ENCODE measurements around the gene C2CD4D.

Gene C2CD4D

DNA sequence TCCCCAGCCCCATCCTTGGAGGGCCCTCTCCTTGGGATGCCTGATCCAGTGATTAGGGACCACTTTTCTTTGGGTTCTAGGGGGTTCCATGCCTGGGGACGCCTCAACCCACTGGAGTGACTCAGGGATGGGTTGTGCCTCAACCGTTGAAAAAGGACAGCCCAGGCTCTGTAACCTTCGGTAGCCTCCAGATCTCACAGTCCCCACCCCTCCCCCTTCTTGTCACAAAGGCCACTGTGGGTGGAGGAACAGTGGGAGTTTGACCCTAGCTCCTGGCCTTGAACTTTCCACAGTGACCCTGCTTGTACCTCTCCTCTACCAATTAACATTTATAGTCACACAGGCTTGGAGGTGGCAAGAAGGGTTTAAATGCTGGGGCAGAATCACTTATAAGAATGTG lies 5.4 kb downstream of the C2CD4D start:
- no peak for DNase-seq (ENCODE audit: low read depth)

DNA sequence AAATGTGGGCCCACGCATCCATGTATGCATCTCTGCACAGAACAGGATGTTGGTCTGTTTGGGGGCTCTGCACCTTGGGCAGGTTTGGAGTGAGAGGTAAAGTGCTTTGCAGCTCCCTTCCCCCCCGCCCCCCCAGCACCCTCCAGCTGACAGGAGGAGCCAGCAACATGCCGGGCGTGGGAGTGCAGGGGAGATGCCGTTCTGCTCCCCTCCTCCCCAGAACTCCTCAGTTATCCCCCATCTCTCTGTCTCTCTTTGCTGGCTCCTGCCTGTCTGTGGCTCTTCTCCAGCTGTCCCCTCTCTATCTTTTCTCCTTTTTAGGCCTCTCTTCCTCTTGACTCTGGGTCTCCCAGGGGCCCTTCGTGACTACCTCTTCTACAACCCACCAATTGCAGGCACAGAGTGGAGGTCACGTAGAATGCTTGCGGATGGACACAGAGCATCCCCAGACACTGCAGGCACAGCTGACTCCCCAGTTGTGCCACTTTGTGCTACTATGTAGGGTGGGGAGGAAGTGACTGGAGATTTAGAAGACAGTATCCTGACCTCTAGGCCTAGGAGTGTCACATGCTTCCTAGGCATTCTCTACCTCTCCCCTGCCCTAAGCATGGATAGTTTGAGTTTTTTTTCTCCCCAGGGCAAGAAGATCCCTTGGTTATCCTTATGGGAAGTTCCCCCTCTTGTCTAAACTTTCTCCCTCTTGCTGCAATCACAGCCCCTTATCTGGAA lies 6.3 kb downstream of the C2CD4D start:
- no peak for DNase-seq (ENCODE audit: low read depth)

DNA sequence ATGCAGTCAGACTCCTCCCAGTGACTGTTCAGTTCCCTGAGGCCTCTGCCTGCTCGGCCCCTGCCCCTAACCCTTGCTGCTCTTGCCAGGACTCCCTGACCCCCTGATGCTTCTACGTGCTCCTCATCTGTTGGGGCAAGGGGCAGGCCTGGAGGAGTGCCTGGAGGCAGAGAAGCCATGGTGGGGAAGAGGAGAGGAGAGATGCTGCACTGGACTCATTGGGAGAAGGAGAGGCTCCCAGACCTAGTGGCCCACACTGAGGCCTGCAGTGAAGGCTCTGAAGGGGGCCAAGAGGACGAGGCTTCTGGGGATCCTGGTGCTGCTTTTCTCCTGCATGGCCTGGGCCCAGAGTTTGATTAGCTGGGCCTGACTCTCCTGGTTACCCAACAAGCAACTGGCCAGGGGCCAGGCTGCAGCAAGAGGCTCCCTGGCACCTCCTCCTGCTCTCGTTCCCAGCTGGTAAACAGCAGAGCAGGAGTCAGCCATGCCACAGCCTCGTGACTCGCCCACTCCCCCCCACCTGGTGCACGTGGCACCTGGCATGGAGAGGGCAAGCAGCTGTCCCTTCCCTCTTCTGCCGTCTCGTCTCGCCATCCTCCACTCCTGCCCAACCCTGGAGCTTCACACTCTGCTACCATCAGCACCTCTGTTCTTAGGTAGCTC lies 7.2 kb downstream of the C2CD4D start:
- DNase-seq (ENCODE audit: low read depth), result peak; percentile 23

DNA sequence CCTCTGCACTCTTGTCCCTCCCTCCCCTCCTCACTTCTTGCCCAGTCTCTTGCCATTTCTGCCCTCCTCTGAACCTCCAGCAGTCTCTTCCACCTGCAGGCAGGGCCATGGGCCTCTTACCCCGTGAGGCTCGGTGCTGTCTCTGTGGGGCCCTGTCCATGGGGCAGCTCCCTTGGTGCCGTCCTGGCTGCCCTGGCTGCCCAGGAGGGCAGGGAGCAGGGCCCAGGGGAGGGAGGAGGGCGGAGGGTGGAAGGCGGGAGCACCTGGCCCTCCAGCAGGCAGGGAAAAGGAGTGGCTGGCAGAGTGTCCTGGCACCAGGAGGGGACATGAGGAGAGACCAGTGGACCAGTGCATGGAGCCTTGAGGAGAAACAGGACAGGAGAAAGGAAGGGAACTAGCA lies 8.0 kb downstream of the C2CD4D start, which contains the start of gene RORC:
Gene RORC, minus strand, starts transcription at position 198 of the 400 bp plus-strand sequence. Its CDS starts 38 bp downstream, at position 160.
- DNase-seq (ENCODE audit: low read depth), result no peak

DNA sequence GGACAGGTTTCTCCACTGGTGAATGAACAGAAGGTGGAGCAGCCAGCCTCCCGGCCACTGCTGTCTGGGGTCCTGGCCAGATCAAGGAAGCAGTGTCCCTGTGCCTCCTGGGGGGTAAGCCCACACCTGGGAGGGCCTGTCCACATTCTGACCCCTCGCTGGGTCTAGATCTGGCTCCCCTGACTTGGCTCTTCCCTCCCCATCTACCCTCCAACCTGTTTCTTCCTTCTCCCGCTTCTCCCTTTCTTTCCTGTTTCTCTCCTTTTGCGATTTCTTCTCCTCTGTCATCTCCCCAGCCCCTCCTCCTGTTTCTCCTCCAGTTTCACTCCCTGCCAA lies 8.4 kb downstream of the C2CD4D start:
- no peak for DNase-seq (ENCODE audit: low read depth)

DNA sequence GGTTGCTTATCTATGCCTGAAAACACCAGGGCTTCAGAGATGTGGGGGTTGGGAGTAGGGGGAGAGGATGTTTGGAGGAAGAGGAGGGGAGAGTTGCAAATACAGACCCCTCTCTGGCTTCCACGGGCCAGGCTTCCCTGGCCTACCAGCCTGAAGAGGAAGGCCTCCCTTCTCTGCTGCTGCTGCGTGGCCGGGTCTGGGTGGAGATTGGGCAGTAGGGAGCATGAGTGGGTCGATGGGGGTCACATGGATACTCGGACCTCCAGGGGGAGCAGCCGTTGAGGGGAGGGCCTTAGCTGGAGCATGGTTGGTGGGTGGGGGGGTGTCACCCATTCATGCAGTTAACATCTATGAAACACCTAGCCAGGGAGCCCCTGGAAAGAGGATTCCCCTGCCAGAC lies 9.6 kb downstream of the C2CD4D start:
- DNase-seq (ENCODE audit: low read depth), result no peak

DNA sequence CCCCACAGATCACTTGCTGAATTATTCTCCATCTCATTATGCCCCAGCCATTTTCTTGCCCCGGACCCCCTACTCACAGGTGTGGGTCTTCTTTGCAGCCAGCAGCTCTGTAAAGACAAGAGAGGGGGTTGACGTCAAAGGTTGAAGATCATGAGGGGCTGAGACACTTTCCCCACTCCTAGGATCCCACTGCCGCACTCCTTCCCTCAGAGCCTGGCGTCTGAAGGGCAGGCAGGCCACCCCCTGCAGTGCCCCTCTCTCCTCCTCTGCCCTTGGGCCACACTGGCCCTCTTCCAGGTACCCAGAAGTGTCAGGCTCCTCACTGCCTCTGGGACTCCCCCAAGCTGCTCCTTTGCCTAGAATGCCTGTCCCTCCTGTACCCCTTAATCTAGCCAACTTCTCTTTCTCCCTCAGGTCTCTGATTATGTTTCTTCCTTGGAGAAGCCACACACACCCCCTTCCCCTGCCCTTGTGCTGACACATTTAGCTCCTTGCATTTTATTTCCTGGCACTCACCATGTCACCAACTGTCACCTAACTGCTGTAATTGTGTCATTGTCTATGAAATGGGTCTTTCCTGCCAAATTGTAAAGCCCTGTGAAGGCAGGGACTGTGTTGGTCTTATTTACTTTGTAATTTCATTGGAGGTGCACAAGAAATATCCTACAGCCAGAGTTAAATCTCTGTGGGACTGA lies 10.1 kb downstream of the C2CD4D start:
- no peak for DNase-seq (ENCODE audit: low read depth)

DNA sequence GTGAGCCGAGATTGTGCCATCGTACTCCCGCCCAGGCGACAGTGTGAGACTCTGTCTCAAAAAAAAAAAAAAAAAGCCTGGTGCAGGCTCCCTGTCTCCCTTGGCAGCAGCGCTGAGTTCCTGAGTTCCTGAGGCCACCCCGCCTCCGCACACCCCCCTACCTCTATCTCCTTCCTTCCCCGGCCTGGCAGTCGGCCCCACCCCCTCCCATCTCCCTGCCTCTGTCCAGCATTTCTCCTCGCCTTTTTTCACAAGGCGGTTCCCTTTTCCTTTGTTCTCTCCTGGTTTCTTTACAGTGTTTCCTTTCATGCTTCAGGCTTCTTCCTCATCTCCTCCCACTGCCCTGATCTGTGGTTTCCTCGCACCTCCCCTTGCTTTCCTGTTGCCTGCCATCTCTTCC lies 10.7 kb downstream of the C2CD4D start:
- peak; percentile 55 for DNase-seq (ENCODE audit: low read depth)

DNA sequence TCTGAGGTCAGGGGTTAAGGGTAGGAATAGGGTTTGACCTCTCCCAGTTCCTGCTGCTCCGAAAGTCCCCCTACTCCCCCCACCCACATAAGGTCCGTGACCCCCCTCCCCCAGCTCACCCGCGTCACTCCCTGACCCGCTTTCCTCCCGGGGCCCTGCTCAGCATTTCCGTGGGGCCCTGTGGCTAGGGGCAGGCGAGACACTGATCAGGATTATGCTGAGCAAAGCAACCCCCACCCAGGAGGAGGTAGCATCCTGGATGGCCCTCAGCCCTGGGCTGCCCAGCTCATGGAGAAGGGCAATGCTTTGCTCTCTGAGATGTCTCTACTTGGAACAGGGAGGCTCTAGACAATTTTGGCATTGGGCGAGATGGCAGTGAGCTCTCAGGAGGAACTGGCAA lies 11.8 kb downstream of the C2CD4D start:
- DNase-seq (ENCODE audit: low read depth), result no peak

DNA sequence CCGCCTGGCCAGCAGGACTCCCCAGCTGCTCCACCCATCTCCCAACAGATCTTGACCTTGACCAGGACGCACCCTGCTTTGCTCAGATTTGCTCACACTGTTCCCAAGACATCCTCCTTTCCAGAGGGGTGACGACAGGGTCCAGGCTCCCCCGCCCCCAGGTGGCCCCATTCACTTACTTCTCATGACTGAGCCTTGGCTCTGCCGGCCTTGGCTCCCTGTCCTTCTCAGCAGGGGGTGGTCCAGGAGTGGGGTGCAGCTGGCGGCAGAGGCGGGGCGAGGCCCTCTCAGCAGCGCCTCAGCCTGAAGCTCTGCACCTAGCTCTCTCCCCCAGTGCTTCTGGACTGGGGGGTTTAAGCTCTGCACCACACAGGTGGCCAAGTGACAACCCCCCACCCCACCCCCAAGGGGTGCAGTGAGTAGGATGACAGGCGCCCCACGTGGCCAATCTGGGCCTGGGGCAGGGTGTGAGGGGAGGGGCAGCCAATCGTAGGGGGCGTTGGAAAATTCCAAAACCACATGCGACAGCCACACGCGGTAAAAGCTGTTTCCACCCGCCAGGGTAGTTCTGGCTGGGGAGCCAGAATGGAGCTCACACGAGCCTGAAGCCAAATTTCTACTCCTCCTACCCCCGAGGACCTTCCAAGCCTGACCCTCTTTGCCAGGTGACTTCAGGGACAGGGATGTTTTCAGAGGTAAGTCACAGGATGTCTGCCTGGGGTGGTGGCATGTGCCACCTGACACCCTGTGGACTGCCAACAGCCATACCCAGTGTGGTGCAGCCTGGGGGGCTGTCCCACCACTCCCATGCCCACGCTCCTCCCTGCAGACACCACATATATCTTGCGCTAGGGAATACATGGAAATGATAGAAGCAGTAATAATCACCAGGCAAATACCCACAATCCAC lies 13.6 kb downstream of the C2CD4D start:
- DNase-seq (ENCODE audit: low read depth), result no peak

DNA sequence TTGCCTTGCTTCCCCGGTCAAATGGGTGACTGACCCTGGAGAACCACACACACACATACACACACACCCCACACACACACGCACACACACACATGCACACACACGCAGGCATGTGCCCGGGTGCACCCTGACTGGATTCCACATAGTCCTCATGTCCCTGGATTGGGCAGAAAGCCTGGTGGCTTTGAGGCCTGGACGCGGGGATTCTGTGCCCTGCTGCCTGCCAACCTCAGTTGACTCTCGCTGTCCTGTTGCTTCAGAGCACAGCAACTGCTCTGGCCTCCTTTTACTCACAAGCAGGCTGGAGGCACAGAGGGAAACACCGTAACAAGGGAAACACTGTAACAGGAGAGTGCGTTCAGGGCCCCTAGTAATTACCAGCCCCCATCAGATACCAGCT lies 14.4 kb downstream of the C2CD4D start:
- DNase-seq (ENCODE audit: low read depth), result no peak

DNA sequence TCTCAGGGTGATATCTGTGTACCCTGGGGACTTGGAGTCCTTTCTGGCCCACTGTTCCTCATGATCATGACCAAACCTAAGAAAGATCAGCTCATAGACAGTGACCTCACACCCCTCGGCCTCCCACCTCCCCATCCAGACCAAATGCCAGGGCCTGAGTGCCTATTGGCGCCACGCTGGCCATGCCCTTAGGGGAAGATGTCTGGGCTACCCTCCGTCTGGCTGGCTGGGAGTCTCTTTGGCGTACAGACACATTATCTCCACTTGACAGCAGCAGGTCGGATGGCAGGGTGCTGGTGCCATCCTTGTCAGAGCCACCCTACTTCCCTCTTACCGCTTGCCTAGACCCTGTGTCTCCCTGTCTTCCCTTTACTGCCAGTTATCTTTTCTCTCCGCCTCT lies 16.4 kb downstream of the C2CD4D start:
- DNase-seq (ENCODE audit: low read depth), result no peak

DNA sequence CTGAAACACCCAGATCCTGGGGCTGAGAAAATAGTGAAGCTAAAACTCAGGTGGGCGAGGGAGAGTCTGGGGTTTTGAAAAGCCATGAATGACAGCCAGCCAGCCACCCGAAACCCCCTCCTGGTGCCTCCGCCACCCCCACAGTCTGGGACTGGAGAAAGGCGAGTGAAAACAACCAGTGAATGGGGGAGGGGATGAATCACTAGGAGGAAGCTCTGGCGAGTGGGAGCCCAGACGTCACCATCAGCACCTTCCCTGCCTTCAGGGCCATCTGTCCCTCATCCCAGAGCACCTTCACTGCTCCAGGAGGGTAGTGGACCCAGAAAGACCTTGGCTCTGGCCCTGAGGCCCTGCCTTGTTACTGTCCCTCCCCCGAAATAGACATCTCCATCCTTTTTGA lies 17.2 kb downstream of the C2CD4D start:
- no peak for DNase-seq (ENCODE audit: low read depth)

DNA sequence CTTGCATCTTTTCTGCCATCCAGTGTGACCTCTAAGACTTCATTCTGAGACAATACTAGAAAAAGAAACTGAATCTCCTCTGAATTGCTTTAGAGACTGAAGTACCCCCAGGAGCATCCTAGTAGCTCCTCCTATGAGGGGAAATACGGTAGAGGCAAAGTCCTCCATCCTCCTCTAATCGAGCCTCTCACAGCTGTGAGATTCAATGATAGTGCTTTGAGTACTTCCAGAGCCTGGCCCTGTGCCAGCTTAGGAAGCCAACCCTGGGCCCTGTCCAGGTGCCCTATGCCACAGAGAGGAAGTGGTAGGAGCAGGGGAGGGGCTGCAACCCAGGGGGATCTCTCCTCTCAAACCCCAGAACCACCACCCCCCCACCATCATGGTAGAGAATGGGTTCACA lies 18.7 kb downstream of the C2CD4D start:
- DNase-seq (ENCODE audit: low read depth), result no peak

DNA sequence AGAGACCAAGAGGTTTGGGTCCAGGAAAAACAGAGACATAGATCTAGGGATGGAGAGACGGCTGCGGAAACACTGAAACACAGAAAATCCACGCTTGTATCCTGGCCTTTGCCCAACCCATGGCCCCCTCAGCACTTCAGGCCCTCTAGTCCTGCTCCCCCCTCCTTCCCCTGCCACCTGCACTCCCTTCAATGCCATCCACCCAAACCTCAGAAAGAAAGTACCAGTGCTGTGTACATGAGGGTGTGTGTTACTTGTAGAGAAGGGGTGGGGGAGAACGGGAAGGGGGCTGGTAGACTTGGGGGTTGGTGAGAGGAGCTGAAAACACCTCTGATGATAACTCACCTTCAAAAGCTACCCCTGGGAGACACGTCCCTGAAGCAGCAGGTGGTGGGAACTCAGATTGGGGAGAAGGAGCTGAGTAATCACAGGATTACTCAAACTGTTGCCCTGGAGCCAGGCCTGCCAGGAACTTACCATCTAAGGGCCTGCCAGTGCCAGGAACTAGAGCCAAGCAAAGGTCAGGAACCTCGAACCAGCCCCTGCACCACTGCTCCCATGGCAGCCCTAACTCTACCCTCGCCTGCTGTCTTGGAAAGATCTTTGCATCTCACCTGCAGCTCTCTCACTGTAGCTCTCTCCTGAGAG lies 19.5 kb downstream of the C2CD4D start:
- DNase-seq (ENCODE audit: low read depth), result no peak

DNA sequence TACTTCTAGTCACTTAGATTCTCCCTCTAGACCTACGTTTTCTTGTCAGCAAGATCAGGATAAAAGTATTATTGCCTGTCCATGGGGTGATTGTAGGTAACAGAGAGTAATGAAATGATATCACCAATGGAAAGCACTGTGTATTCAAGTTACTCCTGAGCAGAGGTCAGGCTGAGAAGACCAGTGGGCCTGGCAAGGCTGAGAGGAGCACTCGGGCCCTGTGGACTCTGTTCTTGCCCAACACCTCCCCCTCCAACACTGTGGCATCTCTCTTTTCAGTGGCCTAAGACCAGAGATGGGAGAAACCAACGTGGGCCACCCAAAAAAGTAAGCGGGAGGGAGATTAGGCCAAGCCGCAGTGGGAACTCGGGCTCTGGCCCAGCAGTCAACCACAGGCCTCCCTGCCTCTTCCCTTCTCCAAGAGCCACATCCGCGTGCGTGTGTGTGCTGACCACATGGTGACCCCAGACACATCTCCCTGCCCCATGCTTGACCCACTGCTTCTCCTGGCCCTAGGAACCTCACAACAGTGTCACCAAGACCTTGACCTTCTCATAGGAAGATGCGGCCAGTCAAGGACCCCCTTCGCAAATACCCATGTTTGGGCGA lies 20.3 kb downstream of the C2CD4D start:
- no peak for DNase-seq (ENCODE audit: low read depth)

DNA sequence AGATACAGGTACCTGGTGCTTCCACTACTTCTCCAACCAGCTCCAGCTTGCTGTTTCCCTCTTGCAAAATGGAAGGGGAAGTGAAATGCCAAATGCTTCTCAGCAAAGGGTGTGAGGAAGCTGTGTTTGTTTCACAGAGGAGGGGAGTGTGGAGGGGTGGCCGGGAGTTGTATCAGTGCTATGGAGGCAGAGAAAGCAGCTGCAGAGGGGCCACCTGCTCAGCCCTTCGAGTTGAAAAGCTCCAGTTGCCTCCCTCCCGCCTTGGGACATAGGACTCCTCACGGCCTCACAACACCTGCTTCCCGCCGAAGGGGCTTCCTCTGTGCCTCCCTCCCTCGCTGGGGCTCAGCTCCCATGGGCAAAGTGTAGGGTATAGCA lies 22.3 kb downstream of the C2CD4D start:
- no peak for DNase-seq (ENCODE audit: low read depth)

DNA sequence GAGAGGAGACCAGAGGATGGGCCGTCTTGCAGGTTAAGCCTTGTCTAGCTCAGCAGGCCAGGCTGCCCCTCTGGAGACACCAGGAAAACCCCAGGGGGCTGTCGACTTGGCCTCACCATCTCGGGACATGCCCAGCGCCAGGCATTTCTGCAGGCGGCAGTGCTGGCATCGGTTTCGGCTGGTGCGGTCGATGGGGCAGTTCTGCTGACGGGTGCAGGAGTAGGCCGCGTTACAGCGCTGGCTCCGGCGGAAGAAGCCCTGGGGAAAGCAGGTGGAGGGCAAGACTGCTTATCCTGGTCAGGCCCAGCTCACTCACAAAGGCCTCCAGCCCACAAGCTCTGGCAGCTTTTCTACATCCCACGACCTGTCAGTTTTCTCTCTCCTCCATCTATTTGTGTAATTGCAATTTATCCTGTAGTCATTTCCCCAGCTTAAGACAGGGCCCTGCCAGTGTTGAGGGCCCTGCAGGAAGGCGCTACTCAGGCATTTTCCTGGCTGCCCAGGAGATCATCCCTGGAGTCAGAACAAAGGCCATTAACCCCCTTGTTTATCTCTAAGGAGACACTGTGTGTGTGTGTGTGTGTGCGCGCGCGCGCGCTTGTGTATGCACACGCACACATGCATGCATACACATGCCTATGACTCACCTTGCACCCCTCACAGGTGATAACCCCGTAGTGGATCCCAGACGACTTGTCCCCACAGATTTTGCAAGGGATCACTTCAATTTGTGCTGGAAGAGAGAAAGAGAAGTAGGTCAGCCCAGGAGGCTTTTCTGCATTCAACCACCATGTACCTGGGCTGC lies 22.9 kb downstream of the C2CD4D start:
- DNase-seq (ENCODE audit: low read depth), result no peak

DNA sequence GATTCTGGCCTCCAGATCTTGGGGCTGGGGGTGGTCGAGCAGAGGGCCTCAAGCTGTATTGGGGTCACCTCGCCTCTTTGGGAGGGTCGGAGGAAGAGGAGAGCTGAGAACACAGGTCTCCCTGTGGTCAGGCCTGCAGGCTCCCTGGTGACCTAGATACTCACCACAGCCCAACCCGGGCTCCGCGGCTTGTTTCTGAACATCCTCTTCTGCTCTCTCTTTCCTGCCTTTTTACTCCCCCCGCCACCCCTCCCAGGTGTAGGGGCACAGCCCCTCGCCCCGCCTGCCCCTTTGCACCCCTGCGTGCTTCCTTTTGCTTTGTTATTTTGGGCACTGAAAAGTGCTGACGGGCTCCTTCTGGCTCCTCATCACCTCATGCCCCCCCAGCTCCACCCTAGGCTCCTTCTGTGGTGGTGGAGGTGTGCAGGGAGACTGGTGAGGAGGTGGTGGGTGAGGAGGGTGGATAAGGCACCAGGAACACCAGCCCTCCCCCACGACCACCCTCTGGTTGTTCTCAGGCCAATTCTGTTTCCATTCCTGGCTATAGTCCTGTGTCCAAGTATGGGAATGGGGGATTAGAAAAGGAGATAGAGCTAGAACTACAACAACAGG lies 23.8 kb downstream of the C2CD4D start:
- DNase-seq (ENCODE audit: low read depth), result no peak

DNA sequence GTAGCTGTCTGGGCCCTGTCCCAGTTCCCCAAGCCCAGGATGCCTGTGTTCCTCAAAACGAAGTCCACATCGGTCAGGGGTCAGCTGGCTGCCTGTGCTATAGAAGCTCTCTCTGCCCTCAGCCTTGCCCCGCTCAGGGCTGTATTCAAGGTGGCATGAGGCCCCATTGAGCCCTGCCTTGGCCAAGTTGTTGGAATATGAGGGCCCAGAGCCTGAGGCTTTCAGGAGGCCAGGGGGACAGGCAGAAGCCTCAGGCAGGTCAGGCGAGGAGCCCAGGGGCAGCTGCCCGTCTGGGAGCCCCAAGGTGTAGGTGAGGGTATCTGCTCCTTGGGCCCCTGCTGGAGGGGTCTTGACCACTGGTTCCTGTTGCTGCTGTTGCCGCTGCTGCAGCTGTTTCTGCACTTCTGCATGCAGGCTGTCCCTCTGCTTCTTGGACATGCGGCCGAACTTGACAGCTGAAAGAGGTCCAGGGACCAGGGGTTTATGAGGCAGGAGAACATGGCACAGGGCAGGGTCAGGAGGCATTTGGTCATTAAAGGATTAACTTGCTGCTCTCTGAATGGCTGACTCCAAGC lies 24.6 kb downstream of the C2CD4D start:
- no peak for DNase-seq (ENCODE audit: low read depth)

Measured in EH (cell line).